Activated naive CD4-positive, alpha-beta T cell treated with anti-CD3 and anti-CD28 coated beads, Interleukin-2, amount 10 ng/mL, durations not matched to agents 7 days and 5 days (primary cell): Measurements from ENCODE around the gene PELI2.

Experiments used
- CTCF ChIA-PET: fragments of 350-600 bp; sonication (Branson Sonifier 250); formaldehyde crosslinking; loops from one replicate; lab custom pipeline; 2021; ENCODE audit warnings: antibody characterized with exemption; lab: Charles Lee
- DNase-seq: peaks from one replicate; pipeline ENCODE4 v3.0.0-alpha.2; 2020
- H3K27ac Mint-ChIP-seq: one replicate; pipeline ENCODE4 v1.8.0; 2021; ENCODE audit warnings: mild to moderate bottlenecking, moderate library complexity, mixed read lengths
- H3K27me3 Mint-ChIP-seq: one replicate; pipeline ENCODE4 v1.8.0; 2021; ENCODE audit warnings: mild to moderate bottlenecking, mixed read lengths
- H3K36me3 Mint-ChIP-seq: one replicate; pipeline ENCODE4 v1.8.0; 2021; ENCODE audit warnings: mixed read lengths
- H3K4me1 Mint-ChIP-seq: one replicate; pipeline ENCODE4 v1.8.0; 2021; ENCODE audit warnings: mixed read lengths
- H3K4me3 Mint-ChIP-seq: one replicate; pipeline ENCODE4 v1.8.0; 2021; ENCODE audit warnings: mild to moderate bottlenecking, moderate library complexity, mixed read lengths
- H3K9me3 Mint-ChIP-seq: one replicate; pipeline ENCODE4 v1.8.0; 2021; ENCODE audit warnings: mixed read lengths

PELI2 gene

GRCh38 chr14:56181681-56182085 is 63.5 kb downstream of the PELI2 start:
- Mint-ChIP-seq H3K4me3 (no peak overlapping the region), H3K36me3 (no peaks in the 10 kb centered on the region), H3K27ac (no peak overlapping the region), H3K27me3 (no peaks in the 10 kb centered on the region), H3K9me3 (no peaks in the 10 kb centered on the region), H3K4me1 (no peaks in the 10 kb centered on the region)
- no peak for DNase-seq
- CTCF ChIA-PET = no interaction called here

- Mint-ChIP-seq H3K36me3 (no peaks in the 10 kb centered on the region), H3K4me3 (no peak overlapping the region), H3K27me3 (no peaks in the 10 kb centered on the region), H3K4me1 (no peaks in the 10 kb centered on the region), H3K9me3 (no peaks in the 10 kb centered on the region), H3K27ac (no peak overlapping the region)
- CTCF ChIA-PET = no interaction called here
- no peak for DNase-seq
Observed at GRCh38 chr14:56182410-56182809, 64.2 kb downstream of the PELI2 start.

GRCh38 chr14:56183631-56184157 is 65.5 kb downstream of the PELI2 start:
- Mint-ChIP-seq H3K4me3 (no peak overlapping the region), H3K27ac (no peak overlapping the region), H3K9me3 (no peaks in the 10 kb centered on the region), H3K27me3 (no peaks in the 10 kb centered on the region), H3K36me3 (no peaks in the 10 kb centered on the region), H3K4me1 (no peaks in the 10 kb centered on the region)
- CTCF ChIA-PET = no interaction called here
- no peak for DNase-seq

- H3K4me1 Mint-ChIP-seq = no peaks in the 10 kb centered on the region
Observed at GRCh38 chr14:56185992-56186391, 67.8 kb downstream of the PELI2 start.

DNA sequence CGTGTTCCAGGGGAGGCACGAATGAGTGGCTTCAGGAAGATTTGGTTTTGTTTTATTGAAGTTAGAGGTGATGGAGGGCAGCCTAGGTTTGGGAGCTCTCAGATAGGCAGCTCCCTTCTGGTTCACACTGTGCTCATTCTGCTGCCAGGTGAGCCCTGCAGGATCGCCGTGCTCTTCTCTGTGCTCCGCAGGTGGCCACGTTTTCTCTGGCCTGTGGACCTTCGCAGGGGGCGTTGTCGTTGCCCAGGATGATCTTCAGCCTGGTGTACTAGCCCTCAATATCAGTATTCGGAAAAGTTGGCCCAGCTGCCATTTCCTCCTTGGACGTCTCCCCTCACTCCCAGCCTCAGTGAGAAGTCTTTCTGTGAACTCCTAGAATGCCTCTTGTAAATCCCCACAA is 69.5 kb downstream of the PELI2 start:
- CTCF ChIA-PET = no interaction called here
- Mint-ChIP-seq H3K36me3 (no peaks in the 10 kb centered on the region), H3K4me3 (no peak overlapping the region)

More at GRCh38 chr14:56185992-56186391, 67.8 kb downstream of the PELI2 start:
- Mint-ChIP-seq H3K9me3 (no peaks in the 10 kb centered on the region), H3K4me3 (no peak overlapping the region), H3K36me3 (no peaks in the 10 kb centered on the region), H3K27ac (no peak overlapping the region), H3K27me3 (no peaks in the 10 kb centered on the region)
- no peak for DNase-seq
- CTCF ChIA-PET = no interaction called here

DNA sequence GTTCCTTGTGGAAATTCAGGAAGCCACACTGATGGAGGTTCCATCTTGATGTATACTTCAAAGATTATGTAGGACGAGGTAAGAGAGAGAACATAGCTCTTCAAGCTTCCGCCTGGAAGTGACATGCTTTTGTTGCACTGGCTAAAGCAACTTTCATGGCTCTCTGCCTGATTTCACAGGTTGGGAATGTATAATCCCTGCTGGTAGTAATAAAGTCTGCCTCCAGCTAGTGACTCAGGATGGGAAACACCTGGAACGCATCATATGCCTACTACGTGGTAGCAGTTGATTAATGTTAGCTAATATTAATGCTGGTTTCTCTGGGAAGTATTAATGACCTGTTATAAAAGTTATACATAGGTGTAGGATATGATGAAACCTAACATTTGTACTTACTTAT is 71.1 kb downstream of the PELI2 start:
- Mint-ChIP-seq H3K4me3 (no peak overlapping the region), H3K27me3 (no peaks in the 10 kb centered on the region), H3K27ac (no peak overlapping the region), H3K36me3 (no peaks in the 10 kb centered on the region), H3K9me3 (no peaks in the 10 kb centered on the region), H3K4me1 (peaks cover 6% of the 10 kb centered on the region)
- DNase-seq = no peak
- CTCF ChIA-PET = no interaction called here

More for the DNA sequence above, 69.5 kb downstream of the PELI2 start:
- no peaks in the 10 kb centered on the region for H3K4me1 Mint-ChIP-seq
- H3K27me3 Mint-ChIP-seq = no peaks in the 10 kb centered on the region
- no peaks in the 10 kb centered on the region for H3K9me3 Mint-ChIP-seq
- no peak for DNase-seq
- no peak overlapping the region for H3K27ac Mint-ChIP-seq

DNA sequence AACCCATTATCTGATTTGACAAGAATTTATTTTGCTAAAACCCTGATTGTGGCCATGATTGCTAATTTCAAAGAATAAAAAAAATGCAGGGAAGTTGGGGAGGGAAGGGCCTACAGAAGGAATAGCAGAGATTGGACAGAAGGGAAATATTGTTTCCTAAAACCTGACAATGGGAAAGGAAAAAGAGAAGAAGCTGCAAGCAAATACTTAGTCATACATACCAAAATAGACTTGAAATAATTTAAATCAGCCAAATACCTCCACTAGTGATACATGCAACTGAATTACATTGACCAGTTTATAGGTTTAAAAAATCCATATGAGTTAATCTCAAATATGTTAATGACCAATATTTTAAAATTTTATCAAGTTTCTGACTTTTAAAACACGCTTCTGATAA is 75.1 kb downstream of the PELI2 start:
- Mint-ChIP-seq H3K4me3 (no peak overlapping the region), H3K4me1 (peaks cover 27% of the 10 kb centered on the region), H3K36me3 (no peaks in the 10 kb centered on the region), H3K27ac (no peak overlapping the region), H3K9me3 (no peaks in the 10 kb centered on the region), H3K27me3 (no peaks in the 10 kb centered on the region)
- CTCF ChIA-PET = no interaction called here
- no peak for DNase-seq

GRCh38 chr14:56194042-56194441 is 75.8 kb downstream of the PELI2 start:
- H3K36me3 Mint-ChIP-seq = no peaks in the 10 kb centered on the region
- CTCF ChIA-PET = no interaction called here
- H3K27me3 Mint-ChIP-seq = no peaks in the 10 kb centered on the region
- no peaks in the 10 kb centered on the region for H3K9me3 Mint-ChIP-seq
- peaks cover 27% of the 10 kb centered on the region for H3K4me1 Mint-ChIP-seq
- peak; percentile 31 for DNase-seq
- peak overlapping the region; percentile 44 for H3K27ac Mint-ChIP-seq
- H3K4me3 Mint-ChIP-seq = no peak overlapping the region

GRCh38 chr14:56195223-56195622 is 77.0 kb downstream of the PELI2 start:
- CTCF ChIA-PET = no interaction called here
- Mint-ChIP-seq H3K4me3 (no peak overlapping the region), H3K27ac (peak overlapping the region; percentile 53), H3K36me3 (no peaks in the 10 kb centered on the region), H3K27me3 (no peaks in the 10 kb centered on the region), H3K4me1 (peaks cover 27% of the 10 kb centered on the region), H3K9me3 (no peaks in the 10 kb centered on the region)
- no peak for DNase-seq

- CTCF ChIA-PET = no interaction called here
- Mint-ChIP-seq H3K27me3 (no peaks in the 10 kb centered on the region), H3K27ac (peak overlapping the region; percentile 53), H3K36me3 (no peaks in the 10 kb centered on the region), H3K4me1 (peaks cover 27% of the 10 kb centered on the region), H3K4me3 (no peak overlapping the region), H3K9me3 (no peaks in the 10 kb centered on the region)
- peak; percentile 55 for DNase-seq
Observed at GRCh38 chr14:56195704-56196103, 77.5 kb downstream of the PELI2 start.

- DNase-seq = no peak
Observed at GRCh38 chr14:56196274-56196673, 78.1 kb downstream of the PELI2 start.

GRCh38 chr14:56197150-56197549 is 78.9 kb downstream of the PELI2 start:
- CTCF ChIA-PET = no interaction called here
- H3K27me3 Mint-ChIP-seq = no peaks in the 10 kb centered on the region
- H3K4me3 Mint-ChIP-seq = no peak overlapping the region
- H3K9me3 Mint-ChIP-seq = no peaks in the 10 kb centered on the region
- peaks cover 27% of the 10 kb centered on the region for H3K4me1 Mint-ChIP-seq
- DNase-seq = no peak
- no peak overlapping the region for H3K27ac Mint-ChIP-seq
- H3K36me3 Mint-ChIP-seq = no peaks in the 10 kb centered on the region

More at GRCh38 chr14:56196274-56196673, 78.1 kb downstream of the PELI2 start:
- H3K4me3 Mint-ChIP-seq = no peak overlapping the region
- peak overlapping the region; percentile 53 for H3K27ac Mint-ChIP-seq
- no peaks in the 10 kb centered on the region for H3K36me3 Mint-ChIP-seq
- no peaks in the 10 kb centered on the region for H3K27me3 Mint-ChIP-seq
- CTCF ChIA-PET = no interaction called here
- H3K9me3 Mint-ChIP-seq = no peaks in the 10 kb centered on the region
- H3K4me1 Mint-ChIP-seq = peaks cover 27% of the 10 kb centered on the region

GRCh38 chr14:56198438-56198837 is 80.2 kb downstream of the PELI2 start:
- CTCF ChIA-PET = no interaction called here
- peaks cover 27% of the 10 kb centered on the region for H3K4me1 Mint-ChIP-seq
- DNase-seq = no peak
- H3K27ac Mint-ChIP-seq = no peak overlapping the region
- no peaks in the 10 kb centered on the region for H3K36me3 Mint-ChIP-seq
- no peaks in the 10 kb centered on the region for H3K27me3 Mint-ChIP-seq
- H3K4me3 Mint-ChIP-seq = no peak overlapping the region
- H3K9me3 Mint-ChIP-seq = no peaks in the 10 kb centered on the region

DNA sequence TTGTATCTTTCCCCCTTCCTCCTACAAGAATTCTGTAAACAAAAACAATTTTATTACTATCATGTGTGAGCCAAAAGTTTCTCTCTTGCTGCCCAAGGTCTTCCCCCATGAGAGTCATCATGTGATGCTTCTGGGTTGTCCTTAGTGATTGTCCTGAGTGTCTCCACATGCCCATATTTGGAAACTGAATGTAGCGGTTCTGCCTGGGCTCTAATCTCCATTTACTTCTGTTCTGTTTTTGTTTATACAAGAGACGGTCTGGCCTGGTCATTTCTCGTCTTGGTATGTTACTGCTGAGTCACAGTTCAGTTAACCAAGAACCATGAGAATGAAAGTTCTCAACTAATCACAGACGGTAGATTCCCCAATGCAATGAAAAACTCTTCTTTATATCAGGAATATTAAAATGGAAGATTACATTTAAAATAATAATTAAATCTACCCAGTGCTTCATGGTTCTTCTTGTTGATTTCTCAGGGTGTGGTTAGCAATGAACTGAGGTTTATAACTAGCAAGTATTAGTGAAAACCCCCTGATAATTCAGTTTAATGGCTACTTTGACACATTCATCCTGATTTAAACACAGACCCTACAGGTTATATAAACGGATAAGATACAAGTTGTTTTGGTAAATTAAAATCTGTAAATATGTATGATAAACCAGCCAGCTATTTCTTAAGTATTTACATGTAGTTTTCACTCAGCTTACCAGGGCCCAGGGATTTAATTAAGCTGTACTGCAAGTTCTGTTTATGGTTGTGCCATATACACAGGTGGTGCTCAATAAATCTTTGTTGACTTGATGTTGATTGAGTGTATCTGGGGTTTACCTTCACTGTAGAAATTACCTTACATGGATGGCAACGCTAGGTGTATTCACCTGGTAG is 81.1 kb downstream of the PELI2 start:
- no peak for DNase-seq
- CTCF ChIA-PET = no interaction called here
- Mint-ChIP-seq H3K4me1 (peaks cover 21% of the 10 kb centered on the region), H3K27ac (no peak overlapping the region), H3K36me3 (no peaks in the 10 kb centered on the region), H3K9me3 (no peaks in the 10 kb centered on the region), H3K27me3 (no peaks in the 10 kb centered on the region), H3K4me3 (no peak overlapping the region)

- CTCF ChIA-PET = no interaction called here
- Mint-ChIP-seq H3K4me1 (peaks cover 13% of the 10 kb centered on the region), H3K27me3 (no peaks in the 10 kb centered on the region), H3K36me3 (no peaks in the 10 kb centered on the region), H3K9me3 (no peaks in the 10 kb centered on the region), H3K4me3 (no peak overlapping the region), H3K27ac (no peak overlapping the region)
- no peak for DNase-seq
Observed at GRCh38 chr14:56199982-56200577, 81.9 kb downstream of the PELI2 start.
